Embryonic facial prominence (tissue), 1 donor: ENCODE measurements around the gene SP3.

Experiments used
- DNase-seq: peaks from one replicate; pipeline ENCODE4 v3.0.0-alpha.2; 2016; ENCODE audit errors: extremely low spot score

Gene SP3

GRCh38 chr2:173968551-173968950 lies 3.4 kb upstream of the SP3 start:
- DNase-seq = no peak

GRCh38 chr2:173966274-173967098 lies 1.3 kb upstream of the SP3 start:
- no peak for DNase-seq

DNA sequence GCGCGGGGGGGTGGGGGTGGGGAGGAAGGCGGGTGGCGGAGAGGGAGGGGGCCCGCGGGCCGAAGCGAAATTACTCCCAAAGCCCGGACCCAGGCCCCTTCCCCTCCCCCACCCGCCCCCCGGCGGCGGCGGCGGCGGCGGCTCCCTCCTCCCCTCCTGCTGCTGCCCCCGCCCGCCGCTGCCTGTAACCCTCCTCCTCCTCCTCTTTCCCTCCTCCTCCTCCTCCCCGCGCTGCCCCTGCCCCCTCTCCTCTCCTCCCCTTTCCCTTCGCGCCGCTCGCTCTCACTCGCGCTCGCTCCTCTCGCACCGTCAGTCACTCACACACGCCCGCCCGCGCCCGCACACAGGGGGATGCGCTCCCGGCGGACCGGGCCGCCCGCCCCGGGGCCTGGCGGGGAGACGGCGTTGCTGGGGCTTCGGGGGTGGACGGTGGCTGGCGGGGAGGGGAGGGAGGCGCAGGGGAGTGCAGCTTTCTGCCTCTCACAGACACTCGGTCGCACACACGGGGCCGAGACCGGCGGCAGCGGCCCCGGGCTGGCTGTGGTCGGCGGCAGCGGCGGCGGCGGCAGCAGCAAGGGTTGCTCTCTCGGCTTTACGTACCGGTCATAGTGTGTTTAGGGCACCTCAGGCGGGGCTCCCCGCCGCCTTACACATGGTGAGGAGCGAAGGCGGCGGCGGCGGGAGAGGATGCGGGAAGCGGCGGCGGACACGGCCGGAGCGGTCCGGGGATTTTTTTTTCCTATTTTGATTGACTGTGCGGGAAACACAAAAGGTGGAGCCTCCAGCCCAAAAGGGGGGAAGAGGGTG lies 405 bp downstream of the SP3 start:
- DNase-seq = peak; percentile 95

- peak; percentile 74 for DNase-seq
Observed at GRCh38 chr2:173963817-173964564, 1.2 kb downstream of the SP3 start.

DNA sequence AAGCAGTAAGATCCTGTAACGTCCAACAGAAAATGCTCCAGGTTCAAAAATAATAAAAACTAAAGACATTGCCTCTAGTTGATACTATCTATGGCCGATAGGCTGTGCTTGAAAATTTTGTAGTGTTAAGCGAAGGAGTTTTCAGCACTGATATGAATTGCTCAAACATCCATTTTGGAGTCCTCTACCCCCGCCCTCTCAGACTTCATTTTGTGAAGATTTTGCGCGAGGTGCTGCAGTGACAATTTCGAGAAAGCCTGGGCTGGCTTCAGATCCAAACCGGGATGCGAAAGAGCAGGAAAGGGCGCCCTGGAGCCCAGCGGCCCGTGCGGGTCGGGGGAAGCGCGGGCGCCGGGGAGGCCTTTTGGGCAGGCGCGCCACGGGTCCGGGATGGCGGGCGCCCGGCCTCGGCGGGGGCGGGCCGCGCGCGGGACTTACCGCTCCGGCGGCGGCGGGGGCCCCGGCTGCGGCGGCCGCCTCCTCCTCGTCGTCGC lies 1.8 kb downstream of the SP3 start:
- peak; percentile 84 for DNase-seq

- DNase-seq = no peak
Observed at GRCh38 chr2:173962583-173963110, 2.5 kb downstream of the SP3 start.

GRCh38 chr2:173962031-173962430 lies 3.1 kb downstream of the SP3 start:
- no peak for DNase-seq

GRCh38 chr2:173961346-173961705 lies 3.8 kb downstream of the SP3 start:
- DNase-seq = no peak

GRCh38 chr2:173959909-173960308 lies 5.3 kb downstream of the SP3 start:
- no peak for DNase-seq

DNA sequence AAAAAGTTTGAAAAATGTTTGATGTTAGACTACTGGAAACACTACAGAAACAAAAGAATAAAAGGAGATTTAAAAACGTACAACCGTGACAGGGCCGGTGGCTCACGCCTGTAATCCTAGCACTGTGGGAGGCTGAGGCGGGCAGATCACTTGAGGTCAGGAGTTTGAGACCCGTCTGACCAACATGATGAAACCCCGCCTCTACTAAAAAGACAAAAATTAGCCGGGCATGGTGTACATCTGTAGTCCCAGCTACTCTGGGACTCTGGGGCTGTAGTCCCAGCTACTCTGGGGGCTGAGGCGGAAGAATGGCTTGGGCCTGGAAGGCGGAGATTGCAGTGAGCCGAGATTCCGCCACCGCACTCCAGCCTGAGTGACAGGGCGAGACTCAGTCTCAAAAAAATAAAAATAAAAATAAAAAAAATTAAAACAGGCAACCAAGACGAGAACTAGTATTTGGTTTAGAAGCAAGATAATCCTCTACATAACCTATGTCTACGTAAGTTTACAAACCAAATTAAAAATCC lies 5.8 kb downstream of the SP3 start:
- DNase-seq = no peak

- no peak for DNase-seq
Observed at GRCh38 chr2:173958198-173958846, 6.9 kb downstream of the SP3 start.

GRCh38 chr2:173957517-173957916 lies 7.7 kb downstream of the SP3 start:
- no peak for DNase-seq

DNA sequence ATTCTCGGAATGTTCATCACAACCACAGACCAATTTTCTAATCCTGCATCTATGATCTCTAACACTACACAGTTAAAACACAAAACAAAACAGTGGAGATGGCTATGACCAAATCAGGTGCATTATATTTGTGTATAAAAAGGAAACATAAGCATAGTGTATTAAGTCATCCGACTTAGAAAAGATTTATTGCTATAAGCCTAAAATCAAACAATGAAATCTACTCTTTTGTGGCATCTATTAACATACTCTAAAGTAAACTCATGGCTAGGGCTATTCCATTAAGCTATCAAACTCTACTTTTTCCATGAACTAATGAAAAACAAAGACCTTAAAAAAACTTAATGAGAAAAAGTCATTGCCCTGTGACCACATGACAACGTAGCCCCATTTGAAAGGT lies 8.7 kb downstream of the SP3 start:
- DNase-seq = no peak

- DNase-seq = no peak
Observed at GRCh38 chr2:173955867-173956266, 9.3 kb downstream of the SP3 start.

- no peak for DNase-seq
Observed at GRCh38 chr2:173955004-173955403, 10.2 kb downstream of the SP3 start.

DNA sequence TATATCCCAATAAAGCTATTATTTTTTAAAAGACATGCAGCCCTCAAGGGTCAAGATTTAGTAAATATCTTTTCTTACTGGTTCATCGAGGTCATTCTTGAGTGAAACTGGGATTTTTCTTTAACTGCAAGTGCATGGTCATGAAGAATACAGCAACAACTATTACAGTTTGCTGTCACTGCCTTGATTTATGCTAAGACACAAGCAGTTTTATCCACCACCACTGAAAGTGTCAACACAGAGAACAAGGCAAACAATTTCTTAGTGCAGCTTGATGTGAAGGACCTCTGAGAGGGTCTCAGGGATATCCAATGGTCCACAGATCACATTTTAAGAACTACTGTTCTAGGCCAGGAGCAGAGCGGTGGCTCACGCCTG lies 12.1 kb downstream of the SP3 start:
- no peak for DNase-seq

DNA sequence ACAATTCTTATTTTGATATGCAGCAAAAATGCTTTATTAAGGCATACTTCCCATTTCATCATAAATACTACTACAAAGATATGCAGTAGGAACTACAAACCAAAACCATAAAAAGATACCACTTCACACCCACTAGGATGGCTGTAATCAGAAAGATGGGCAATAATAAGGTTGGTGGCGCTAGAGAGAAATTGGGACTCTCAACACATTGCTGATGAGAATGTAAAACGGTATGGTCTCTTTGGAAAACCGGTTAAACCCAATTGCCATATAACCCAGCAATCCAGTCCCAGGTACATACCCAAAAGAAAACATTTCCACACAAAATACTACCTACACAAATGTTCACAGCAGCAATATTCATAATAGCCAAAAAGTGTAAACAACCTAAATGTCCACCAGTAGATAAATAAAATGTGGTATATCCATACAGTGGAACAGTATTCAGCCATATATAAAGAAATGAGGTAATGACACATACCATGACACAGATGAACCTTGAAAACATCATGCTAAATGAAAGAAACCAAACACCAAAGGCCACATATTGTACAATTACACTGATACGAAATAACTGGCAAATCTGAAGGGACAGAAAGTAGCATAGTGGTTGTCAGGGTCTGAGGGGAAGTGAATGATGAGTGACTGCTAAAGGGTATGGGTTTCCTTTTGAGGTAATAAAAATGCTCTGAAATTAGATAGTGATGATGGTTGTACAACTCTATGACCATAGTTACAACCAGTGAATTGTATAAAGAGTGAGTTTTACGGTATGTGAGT lies 12.7 kb downstream of the SP3 start:
- DNase-seq = no peak

- no peak for DNase-seq
Observed at GRCh38 chr2:173948842-173949241, 16.3 kb downstream of the SP3 start.

GRCh38 chr2:173948198-173948597 lies 17.0 kb downstream of the SP3 start:
- no peak for DNase-seq

DNA sequence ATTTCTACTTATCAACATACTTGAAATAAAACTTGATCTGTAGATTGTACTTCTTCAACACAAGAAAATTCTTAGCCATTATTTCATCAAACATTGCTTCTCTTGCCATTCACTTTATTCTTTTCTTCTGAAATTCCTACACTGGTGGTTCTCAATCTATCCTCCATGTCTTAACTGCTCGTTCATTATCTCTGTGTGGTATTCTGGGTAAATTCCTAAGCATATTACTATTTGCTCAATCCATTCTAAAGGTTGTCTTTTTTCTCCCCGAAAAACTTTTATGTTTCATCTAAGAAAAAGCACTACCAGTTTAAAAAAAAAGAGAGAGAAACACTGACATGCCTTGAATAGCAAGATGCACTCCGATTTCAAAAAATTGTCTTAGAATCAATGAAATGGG lies 18.0 kb downstream of the SP3 start:
- no peak for DNase-seq

- no peak for DNase-seq
Observed at GRCh38 chr2:173943738-173944137, 21.4 kb downstream of the SP3 start.
